Central memory CD8-positive, alpha-beta T cell (primary cell): Measurements from ENCODE around the gene B3GALT4.

ENCODE experiments used
- ATAC-seq: fragments of 150-1000 bp; cut with Tn5 transposase; replicated peaks from 2 replicates; pipeline ENCODE4 v1.10.0; 2022; ENCODE audit warnings: mild to moderate bottlenecking, moderate FRiP score, moderate number of reproducible peaks; ENCODE audit not compliant: poor library complexity, severe bottlenecking; ENCODE audit errors: extremely low read depth
- DNase-seq, 2 donors: peaks; one replicate each; pipeline ENCODE4 v3.0.0; 2021; ENCODE audit warnings: low spot score in 2 of 2
- H3K27ac Mint-ChIP-seq: one replicate; pipeline ENCODE4 v1.8.0; 2022; ENCODE audit warnings: low read depth, mild to moderate bottlenecking, moderate library complexity, mixed read lengths
- H3K27me3 Mint-ChIP-seq: one replicate; pipeline ENCODE4 v1.8.0; 2022; ENCODE audit warnings: mixed read lengths
- H3K36me3 Mint-ChIP-seq: one replicate; pipeline ENCODE4 v1.8.0; 2022; ENCODE audit warnings: mild to moderate bottlenecking, moderate library complexity, mixed read lengths; ENCODE audit not compliant: insufficient read depth
- H3K4me1 Mint-ChIP-seq: one replicate; pipeline ENCODE4 v1.8.0; 2022; ENCODE audit warnings: mixed read lengths
- H3K4me3 Mint-ChIP-seq: one replicate; pipeline ENCODE4 v1.8.0; 2022; ENCODE audit warnings: mild to moderate bottlenecking, moderate library complexity, mixed read lengths
- H3K9me3 Mint-ChIP-seq: one replicate; pipeline ENCODE4 v1.8.0; 2022; ENCODE audit warnings: mixed read lengths

B3GALT4 gene

GRCh38 chr6:33315793-33316602, 39.1 kb downstream of the B3GALT4 start:
- no peaks in the 10 kb centered on the region for H3K27me3 Mint-ChIP-seq
- peaks cover 78% of the 10 kb centered on the region for H3K4me1 Mint-ChIP-seq
- peaks cover 57% of the 10 kb centered on the region for H3K36me3 Mint-ChIP-seq
- DNase-seq (no peak), ATAC-seq (no peak)
- no peaks in the 10 kb centered on the region for H3K9me3 Mint-ChIP-seq
- peak overlapping the region; percentile 95 for H3K4me3 Mint-ChIP-seq
- peak overlapping the region; percentile 100 for H3K27ac Mint-ChIP-seq

DNA sequence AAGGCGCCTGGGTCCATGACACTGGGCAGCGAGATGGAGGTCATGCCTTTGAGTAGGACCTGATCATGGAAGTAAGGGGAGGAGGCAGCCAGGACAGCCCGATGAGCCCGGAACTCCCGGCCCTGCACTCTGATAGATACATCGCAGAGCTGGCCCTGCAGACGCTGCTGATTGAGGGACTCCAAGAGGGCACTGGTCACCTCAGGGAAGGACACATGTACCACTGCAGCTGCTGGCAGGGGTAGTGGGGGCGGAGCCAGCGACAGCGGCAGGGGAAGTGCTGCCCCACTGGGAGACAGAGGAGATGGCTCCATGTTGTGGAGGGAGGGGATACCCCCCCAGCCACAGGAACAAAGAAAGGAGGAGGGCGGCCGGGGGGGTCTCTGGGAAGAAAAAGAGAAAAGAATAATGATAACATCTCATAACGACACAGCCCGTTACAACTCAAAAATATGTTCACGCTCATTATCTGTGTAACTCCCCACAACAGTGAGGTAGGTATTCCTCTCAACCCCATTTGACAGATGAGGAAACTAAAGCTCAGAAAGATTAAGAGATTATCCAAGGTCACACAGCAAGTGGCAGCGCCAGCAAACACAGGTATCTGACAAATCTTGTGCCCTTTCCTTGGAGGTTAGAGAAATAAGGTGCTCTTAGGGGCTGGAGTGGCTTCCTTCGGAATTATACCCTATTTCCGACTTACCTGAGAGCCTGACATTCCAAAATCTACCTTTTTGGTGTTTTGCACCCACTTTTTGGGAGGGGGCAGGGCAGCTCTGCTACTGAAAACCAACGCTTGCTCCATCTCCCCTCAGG, 39.9 kb downstream of the B3GALT4 start:
- ATAC-seq (no peak), DNase-seq (no peak)
- H3K4me3 Mint-ChIP-seq = peak overlapping the region; percentile 95
- no peaks in the 10 kb centered on the region for H3K27me3 Mint-ChIP-seq
- peak overlapping the region; percentile 100 for H3K27ac Mint-ChIP-seq
- no peaks in the 10 kb centered on the region for H3K9me3 Mint-ChIP-seq
- peaks cover 83% of the 10 kb centered on the region for H3K4me1 Mint-ChIP-seq
- peaks cover 56% of the 10 kb centered on the region for H3K36me3 Mint-ChIP-seq

DNA sequence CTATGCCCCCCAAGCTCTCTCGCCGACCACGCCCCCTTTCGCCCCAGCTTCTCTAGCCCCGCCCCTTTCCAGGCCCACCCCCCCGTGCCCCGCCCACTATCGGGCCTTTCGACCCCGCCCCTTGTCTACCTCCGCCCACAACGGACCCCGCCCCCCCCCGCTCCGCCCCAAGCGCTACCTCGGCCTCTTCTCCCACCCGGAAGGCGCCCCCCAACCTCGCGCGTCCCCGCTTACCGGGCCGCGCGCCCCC, 40.4 kb downstream of the B3GALT4 start:
- Mint-ChIP-seq H3K27ac (peak overlapping the region; percentile 96), H3K27me3 (no peaks in the 10 kb centered on the region), H3K4me3 (peak overlapping the region; percentile 95), H3K36me3 (peaks cover 56% of the 10 kb centered on the region), H3K4me1 (peaks cover 83% of the 10 kb centered on the region), H3K9me3 (no peaks in the 10 kb centered on the region)
- ATAC-seq (no peak), DNase-seq (no peak)

DNA sequence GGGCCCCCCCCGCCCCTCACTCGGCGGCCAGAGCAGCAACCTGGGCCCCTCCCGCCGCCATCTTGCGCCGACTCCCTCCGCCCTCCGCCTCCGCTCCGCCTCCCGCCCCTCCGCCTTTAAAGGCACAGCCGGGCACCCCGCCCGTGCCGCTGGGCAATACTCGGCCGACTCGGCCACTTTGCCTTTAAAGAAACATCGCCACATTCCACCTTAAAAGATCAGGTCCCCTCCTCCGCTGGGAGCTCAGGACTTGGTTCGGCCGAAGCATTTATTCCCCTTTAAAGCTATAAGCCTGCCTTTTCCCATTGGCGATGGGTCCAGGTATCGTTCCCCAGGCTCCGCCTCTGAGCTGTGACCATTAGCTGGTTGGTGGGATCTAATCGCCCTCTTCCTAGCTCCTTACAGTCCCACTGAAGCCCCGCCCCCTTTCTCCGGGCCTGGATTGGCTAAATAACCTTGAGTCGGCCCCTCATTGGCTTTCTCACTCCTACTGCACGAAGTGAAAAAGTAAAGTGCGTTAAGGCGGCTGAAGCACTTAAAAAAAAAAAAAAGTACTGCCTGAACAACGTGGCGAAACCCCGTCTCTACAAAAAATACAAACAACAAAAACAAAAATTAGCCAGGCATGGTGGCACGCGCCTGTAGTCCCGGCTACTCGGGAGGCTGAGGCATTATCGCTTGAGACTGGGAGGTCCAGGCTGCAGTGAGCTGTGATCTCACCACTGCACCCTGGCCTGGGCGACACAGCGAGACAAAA, 40.9 kb downstream of the B3GALT4 start, which contains the start of gene ZBTB22:
ZBTB22 (minus strand) TSS at position 76 of the 757 bp plus-strand sequence. CDS start 828 bp downstream, outside the sequence.
- no peaks in the 10 kb centered on the region for H3K27me3 Mint-ChIP-seq
- peak within 1 kb of the TSS; percentile 100 for H3K27ac Mint-ChIP-seq
- H3K9me3 Mint-ChIP-seq = no peaks in the 10 kb centered on the region
- ATAC-seq = peak; percentile 50
- peak; percentile 89 to 94 for DNase-seq
- H3K4me3 Mint-ChIP-seq = peak within 1 kb of the TSS; percentile 95
- peaks cover 55% of the 10 kb centered on the region for H3K36me3 Mint-ChIP-seq
- H3K4me1 Mint-ChIP-seq = peaks cover 82% of the 10 kb centered on the region

DNA sequence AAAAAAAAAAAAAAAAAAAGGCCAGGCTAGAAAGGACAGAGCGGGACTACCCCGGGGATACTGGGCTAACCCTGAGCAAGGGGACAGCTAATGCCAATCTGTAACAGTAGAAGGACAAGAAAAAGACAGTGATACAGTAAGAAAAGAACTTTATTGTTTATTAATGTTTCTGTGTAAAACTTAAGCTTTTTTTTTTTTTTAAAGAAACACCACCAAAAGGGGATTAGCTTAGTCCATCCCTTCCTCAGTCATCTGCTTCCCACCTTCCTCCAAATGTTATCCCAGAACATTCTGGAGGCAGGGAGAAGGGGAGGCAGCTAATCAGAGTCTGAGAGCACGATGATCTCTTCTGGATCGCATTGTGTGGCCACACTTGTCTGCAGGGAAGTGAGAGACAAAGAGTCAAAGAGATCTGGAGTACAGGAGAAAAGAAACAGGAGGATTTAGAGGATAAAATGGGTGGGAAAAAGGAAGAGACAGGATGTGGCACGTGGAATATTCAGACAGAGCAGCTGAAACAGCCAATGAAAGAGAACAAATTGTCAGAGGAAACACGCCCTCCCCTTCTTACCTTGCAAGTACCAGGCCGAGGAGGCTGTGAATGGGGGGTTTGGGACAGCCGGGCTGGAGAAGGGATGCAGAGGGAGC, 41.6 kb downstream of the B3GALT4 start:
- no peaks in the 10 kb centered on the region for H3K9me3 Mint-ChIP-seq
- H3K36me3 Mint-ChIP-seq = peaks cover 56% of the 10 kb centered on the region
- no peak for ATAC-seq
- H3K4me3 Mint-ChIP-seq = peak overlapping the region; percentile 95
- peaks cover 85% of the 10 kb centered on the region for H3K4me1 Mint-ChIP-seq
- no peak for DNase-seq
- peak overlapping the region; percentile 96 for H3K27ac Mint-ChIP-seq
- H3K27me3 Mint-ChIP-seq = no peaks in the 10 kb centered on the region

GRCh38 chr6:33319939-33320314, 43.0 kb downstream of the B3GALT4 start:
- Mint-ChIP-seq H3K4me3 (peak overlapping the region; percentile 95), H3K4me1 (peaks cover 88% of the 10 kb centered on the region), H3K27ac (peak overlapping the region; percentile 29)

DNA sequence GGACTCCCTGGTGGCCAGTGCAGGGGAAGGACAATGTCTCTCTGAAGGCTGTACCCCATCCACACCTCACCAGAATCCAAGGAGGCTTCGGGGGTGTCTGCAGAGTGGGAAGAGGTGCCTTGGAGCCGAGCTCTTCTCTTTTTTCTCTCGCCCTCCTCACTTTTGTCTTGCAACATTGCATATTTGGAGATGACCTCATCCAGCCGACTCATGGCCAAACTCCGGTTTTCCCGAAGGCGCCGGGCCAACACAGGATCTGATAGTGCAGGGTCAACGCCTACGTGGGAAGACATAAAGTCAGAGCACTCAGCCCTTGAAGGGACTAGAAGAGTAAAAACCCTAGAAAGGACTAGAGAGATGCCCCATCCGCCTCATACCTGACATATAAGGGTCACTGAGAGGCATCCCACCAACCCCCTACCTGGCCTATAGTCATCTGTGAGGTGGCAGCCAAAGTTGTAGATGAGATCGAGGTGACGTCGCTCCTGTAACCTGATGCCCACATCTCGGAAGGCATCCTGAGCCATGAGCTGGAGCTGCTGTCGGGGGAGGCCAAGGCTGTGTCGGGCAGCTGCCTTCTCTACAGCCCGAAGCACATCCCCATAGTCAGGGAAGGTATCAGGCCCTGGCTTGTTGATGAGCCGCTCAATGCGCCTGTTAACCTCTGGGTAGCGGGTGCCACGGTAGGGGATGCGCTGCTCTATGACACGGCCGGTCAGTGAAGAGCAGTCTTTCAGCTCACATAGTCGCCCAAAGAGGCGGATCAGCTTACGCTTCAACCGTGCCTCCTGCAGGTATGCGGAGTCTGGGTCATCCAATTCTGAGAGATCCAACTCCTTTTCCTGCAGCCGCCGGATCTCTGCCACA, 43.6 kb downstream of the B3GALT4 start:
- DNase-seq (no peak), ATAC-seq (no peak)
- Mint-ChIP-seq H3K4me3 (peak overlapping the region; percentile 95), H3K27me3 (no peaks in the 10 kb centered on the region), H3K27ac (peak overlapping the region; percentile 53), H3K9me3 (no peaks in the 10 kb centered on the region), H3K4me1 (peaks cover 84% of the 10 kb centered on the region), H3K36me3 (peaks cover 45% of the 10 kb centered on the region)

More at GRCh38 chr6:33319939-33320314, 43.0 kb downstream of the B3GALT4 start:
- no peak for DNase-seq
- Mint-ChIP-seq H3K9me3 (no peaks in the 10 kb centered on the region), H3K36me3 (peaks cover 45% of the 10 kb centered on the region), H3K27me3 (no peaks in the 10 kb centered on the region)
- no peak for ATAC-seq

DNA sequence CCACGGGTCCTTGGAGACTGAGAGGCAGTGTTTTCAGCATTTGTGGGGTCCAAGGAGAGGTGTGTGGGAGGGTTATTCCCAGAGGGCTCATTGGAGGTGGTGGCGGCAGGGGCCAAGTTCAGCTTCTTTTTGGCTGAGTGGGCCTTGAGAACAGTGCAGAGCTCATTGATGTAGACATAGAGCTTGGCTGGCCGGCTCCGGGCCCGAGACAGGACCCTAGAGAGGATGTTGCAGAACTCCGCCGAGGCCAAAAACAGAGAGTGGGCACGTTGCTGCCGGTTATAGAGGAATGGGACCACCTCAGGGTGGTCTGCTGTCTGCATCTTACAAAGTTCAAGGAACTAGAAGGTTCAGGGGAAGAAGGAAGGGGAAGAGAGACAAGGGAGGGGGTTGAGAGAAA, 44.3 kb downstream of the B3GALT4 start:
- no peaks in the 10 kb centered on the region for H3K9me3 Mint-ChIP-seq
- DNase-seq = no peak
- peaks cover 43% of the 10 kb centered on the region for H3K36me3 Mint-ChIP-seq

GRCh38 chr6:33323623-33323948, 46.7 kb downstream of the B3GALT4 start:
- Mint-ChIP-seq H3K9me3 (no peaks in the 10 kb centered on the region), H3K27me3 (no peaks in the 10 kb centered on the region), H3K4me3 (peak overlapping the region; percentile 95), H3K4me1 (peaks cover 57% of the 10 kb centered on the region), H3K36me3 (peaks cover 32% of the 10 kb centered on the region), H3K27ac (peak overlapping the region; percentile 92)
- ATAC-seq (no peak), DNase-seq (no peak)

More for the DNA sequence above, 44.3 kb downstream of the B3GALT4 start:
- H3K27ac Mint-ChIP-seq = peak overlapping the region; percentile 53
- H3K27me3 Mint-ChIP-seq = no peaks in the 10 kb centered on the region
- peak overlapping the region; percentile 95 for H3K4me3 Mint-ChIP-seq
- peaks cover 77% of the 10 kb centered on the region for H3K4me1 Mint-ChIP-seq
- ATAC-seq = no peak

DNA sequence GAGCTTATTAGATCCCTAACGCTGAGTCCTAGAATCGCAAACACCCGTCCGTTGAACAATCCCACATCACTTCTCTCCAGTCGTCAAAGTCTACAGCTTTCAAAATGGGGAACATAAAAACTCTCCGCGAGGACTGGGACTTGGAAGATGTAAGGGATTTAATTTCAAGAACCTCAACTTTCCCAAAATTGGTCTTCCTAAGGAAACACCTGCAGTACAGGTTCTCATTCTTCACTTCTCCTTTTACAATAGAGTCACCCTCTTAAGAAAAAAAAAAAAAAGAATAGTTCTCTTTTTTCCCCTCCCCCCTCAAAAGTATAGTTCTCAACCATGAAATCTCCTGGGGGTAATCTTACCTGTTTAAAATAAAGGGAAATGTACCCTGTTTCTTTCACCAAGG, 47.2 kb downstream of the B3GALT4 start:
- Mint-ChIP-seq H3K4me3 (peak overlapping the region; percentile 95), H3K9me3 (no peaks in the 10 kb centered on the region), H3K36me3 (peaks cover 28% of the 10 kb centered on the region), H3K4me1 (peaks cover 52% of the 10 kb centered on the region), H3K27ac (peak overlapping the region; percentile 92), H3K27me3 (no peaks in the 10 kb centered on the region)
- DNase-seq (no peak), ATAC-seq (no peak)
